Stimulated activated CD8-positive, alpha-beta memory T cell treated with anti-CD3 and anti-CD28 coated beads, Interleukin-12 subunit alpha, Interleukin-12 subunit beta, amount 100 ng/mL, for 4 hours (primary cell): ENCODE results near the gene NGRN.

ENCODE experiments used
- DNase-seq: peaks from one replicate; pipeline ENCODE4 v3.0.0-alpha.2; 2020; ENCODE audit warnings: low read depth

The NGRN gene, protein sequence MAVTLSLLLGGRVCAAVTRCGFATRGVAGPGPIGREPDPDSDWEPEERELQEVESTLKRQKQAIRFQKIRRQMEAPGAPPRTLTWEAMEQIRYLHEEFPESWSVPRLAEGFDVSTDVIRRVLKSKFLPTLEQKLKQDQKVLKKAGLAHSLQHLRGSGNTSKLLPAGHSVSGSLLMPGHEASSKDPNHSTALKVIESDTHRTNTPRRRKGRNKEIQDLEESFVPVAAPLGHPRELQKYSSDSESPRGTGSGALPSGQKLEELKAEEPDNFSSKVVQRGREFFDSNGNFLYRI

GRCh38 chr15:90265271-90266060 is at the start of gene NGRN:
NGRN (plus strand) TSS chr15:90265672; CDS start chr15:90265713, 41 bp downstream.
- peak; percentile 85 for DNase-seq

DNA sequence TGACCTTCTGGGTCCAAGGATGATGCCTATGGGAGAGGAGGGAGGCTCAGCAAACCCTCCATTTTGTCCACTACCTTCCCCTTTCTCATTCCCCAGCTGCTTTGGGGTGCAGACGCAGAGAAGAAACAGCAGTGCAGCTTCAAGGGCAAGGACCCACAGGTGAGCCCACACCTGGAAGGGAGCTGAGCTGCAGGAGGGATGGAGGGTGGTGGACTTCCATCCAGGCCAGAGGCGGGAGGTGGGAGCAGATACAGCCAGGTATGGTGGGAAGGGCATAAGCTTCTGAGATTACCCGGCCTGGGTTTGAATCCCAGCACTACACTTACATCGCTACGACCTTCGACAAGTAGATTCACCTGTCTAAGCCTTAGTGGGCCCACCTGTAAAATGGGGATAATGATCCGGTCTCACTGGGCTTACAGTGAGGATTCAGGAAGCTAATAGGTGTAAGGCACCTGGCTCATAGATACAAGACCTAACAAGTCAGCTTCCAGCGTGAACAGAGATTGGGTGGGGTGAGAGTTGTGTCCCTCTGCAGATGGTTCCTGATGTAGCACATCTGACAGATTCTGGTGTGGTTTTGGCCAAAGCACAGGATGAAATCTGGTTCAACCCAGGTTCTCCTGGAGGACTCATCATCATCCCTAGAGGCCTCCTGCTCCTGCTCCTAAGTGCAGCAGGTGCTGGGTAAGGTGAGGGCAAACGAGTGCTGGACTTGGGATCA is 47.6 kb upstream of the NGRN start:
- no peak for DNase-seq

GRCh38 chr15:90219421-90220141 is 45.9 kb upstream of the NGRN start:
- DNase-seq: no peak

DNA sequence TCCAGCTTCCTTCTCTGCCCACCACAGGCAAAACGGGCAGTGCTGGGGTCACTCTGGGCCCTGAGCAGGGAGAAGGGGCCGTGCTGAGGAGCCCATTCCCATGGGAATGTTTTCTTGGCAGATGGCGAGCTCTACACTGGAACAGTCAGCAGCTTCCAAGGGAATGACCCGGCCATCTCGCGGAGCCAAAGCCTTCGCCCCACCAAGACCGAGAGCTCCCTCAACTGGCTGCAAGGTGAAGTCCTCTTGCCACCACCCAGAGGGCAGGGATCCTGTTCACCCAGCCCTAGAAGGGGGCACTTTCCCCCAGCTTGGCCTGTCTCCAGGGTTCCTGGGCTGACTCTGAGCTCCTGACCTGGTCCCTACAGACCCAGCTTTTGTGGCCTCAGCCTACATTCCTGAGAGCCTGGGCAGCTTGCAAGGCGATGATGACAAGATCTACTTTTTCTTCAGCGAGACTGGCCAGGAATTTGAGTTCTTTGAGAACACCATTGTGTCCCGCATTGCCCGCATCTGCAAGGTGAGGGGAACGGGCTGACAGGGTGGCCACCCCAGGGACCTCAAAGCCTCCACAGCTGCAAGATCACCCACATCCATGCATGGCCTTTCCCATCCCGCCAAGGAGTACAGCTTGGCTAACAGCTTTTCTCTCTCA is 44.1 kb upstream of the NGRN start:
- DNase-seq: no peak

DNA sequence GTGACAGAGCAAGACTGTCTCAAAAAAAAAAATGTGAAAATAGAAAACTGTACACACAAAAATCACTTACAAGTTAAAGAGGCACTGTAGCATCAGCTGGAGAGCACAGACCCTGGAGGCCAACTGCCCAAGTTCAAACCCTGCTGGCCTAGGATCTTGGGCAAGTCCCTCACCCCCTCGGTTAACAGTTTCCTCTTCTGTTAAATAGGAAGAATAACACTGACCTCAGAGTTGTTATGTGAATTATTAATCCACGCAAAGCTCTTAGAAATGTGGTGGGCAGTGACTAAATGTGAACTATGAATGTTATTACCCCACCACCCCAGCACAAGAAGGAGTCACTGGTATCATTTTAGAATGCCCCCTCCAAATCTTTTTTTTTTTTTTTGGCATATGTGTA is 42.9 kb upstream of the NGRN start:
- no peak for DNase-seq

DNA sequence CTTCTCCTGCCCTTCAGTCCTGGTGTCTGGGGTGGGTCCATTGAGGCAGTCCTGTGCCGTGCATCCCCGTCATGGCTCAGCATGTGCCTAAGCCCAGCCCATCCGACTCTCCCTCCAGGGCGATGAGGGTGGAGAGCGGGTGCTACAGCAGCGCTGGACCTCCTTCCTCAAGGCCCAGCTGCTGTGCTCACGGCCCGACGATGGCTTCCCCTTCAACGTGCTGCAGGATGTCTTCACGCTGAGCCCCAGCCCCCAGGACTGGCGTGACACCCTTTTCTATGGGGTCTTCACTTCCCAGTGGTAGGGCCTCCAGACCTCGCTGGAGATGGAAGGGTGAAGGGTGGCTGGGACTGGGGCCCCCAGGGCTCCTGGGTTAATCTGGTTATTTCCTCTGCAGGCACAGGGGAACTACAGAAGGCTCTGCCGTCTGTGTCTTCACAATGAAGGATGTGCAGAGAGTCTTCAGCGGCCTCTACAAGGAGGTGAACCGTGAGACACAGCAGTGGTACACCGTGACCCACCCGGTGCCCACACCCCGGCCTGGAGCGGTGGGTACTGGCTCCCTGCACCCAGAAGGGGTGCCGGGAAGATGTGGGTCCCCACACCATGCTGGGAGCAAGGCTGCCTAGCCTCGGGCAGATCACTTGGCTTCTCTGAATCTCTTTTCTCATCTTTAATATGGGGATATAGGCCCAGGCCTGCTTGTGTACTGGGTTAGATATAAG is 41.9 kb upstream of the NGRN start:
- DNase-seq: no peak

DNA sequence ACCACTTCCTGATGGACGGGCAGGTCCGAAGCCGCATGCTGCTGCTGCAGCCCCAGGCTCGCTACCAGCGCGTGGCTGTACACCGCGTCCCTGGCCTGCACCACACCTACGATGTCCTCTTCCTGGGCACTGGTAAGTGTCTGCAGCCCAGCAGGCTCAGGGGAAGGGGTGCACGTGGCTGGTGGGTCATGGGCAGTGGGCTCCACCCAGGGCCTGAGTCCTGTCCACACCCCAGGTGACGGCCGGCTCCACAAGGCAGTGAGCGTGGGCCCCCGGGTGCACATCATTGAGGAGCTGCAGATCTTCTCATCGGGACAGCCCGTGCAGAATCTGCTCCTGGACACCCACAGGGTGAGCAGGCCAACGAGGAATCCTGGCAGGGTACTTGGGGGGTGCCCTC is 40.4 kb upstream of the NGRN start:
- DNase-seq: no peak

- DNase-seq: no peak
Observed at GRCh38 chr15:90225504-90226234, 39.8 kb upstream of the NGRN start.

GRCh38 chr15:90227336-90227735 is 38.1 kb upstream of the NGRN start:
- DNase-seq: no peak

DNA sequence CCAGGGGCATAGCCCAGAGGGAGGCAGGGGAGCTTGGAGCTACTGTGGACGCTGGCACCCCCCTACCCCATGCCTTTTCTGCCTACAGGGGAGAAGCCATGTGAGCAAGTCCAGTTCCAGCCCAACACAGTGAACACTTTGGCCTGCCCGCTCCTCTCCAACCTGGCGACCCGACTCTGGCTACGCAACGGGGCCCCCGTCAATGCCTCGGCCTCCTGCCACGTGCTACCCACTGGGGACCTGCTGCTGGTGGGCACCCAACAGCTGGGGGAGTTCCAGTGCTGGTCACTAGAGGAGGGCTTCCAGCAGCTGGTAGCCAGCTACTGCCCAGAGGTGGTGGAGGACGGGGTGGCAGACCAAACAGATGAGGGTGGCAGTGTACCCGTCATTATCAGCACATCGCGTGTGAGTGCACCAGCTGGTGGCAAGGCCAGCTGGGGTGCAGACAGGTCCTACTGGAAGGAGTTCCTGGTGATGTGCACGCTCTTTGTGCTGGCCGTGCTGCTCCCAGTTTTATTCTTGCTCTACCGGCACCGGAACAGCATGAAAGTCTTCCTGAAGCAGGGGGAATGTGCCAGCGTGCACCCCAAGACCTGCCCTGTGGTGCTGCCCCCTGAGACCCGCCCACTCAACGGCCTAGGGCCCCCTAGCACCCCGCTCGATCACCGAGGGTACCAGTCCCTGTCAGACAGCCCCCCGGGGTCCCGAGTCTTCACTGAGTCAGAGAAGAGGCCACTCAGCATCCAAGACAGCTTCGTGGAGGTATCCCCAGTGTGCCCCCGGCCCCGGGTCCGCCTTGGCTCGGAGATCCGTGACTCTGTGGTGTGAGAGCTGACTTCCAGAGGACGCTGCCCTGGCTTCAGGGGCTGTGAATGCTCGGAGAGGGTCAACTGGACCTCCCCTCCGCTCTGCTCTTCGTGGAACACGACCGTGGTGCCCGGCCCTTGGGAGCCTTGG is 37.4 kb upstream of the NGRN start:
- DNase-seq: no peak

- DNase-seq: no peak
Observed at GRCh38 chr15:90228960-90229359, 36.5 kb upstream of the NGRN start.

DNA sequence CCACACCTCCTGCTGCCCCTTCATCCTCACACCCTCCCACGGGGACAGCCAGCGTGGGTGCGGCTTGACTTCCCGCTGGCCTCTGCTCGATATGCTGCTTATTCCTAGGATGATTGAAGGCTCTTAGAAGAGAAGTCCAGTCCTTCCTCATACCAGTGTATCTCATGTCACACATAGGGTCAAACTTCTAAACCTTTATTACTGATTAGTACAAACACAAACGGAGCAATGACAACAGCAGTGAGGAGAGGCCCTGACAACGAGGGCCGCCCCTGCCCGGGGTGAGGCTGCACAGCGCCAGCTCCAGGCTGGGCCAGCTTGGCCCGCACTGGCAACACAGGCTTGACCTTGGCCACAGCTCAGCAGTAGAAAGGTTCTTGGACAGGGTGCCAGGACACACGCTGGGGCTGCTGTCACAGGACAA is 35.4 kb upstream of the NGRN start:
- no peak for DNase-seq

GRCh38 chr15:90230610-90231009 is 34.9 kb upstream of the NGRN start:
- DNase-seq: no peak

DNA sequence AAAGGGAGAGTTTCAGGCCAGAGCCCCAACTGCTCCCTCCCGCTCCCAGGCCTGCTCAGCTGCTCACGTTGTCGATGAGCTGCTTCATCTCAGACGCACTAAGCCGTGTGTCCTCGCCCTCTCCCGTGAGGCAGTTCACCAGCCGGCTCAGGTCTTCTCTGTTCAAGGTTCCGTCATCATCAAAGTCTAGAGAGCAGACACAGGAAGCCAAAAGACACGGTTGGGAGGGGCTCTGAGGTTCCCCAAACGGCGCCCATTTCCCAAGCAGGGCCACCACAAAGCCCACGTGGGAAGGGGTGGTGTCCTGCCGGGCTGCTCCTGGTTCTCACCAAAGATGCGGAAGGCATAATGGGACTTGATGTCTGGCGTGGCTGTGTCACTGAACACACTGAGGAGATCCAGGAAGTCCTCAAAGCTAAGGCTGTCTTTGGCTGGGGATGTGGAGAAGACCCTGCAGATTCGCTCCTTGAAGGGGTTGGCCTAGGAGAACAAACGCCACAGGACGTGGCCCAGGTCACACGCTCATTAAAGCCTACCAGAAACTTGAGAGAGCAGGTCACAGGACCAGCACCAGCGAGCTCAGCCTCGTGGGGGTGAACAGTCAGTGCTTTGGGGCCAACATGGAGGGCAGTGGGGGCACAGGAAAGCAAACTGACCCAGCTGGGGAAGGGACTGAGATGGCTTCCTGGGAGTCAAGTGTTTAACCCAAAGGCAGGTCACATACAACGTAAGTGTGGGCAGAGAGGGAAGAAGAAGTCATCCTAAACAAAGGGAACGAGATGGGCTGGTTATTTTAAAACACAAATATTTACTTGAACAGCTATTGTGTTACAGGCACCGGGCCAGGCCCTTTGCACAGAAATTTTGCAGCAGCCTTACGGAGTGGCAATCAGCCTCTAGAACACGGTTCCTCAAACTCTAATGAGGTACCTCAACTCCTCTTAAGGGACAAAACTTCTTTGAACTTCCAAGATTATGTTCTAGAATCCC is 34.1 kb upstream of the NGRN start:
- peak; percentile 56 for DNase-seq

DNA sequence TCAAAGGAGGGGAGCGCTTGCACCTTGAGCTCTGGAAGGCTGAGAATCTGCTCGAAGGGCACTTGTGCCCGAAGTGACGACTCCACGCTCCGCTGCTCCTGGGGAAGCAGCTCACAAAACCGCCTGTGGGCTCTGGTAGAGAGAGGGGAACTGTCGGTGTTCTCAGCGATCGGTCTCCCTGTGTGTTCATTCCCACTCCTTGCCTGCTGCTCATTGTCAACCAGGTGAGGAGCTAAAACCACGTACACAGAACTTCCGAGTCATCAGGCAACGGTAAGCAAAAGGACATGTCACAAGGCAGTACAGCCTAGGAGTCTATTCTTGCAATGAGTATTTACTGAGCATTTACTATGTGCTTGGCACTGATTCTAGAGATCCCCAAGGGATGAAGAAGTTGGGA is 33.3 kb upstream of the NGRN start:
- DNase-seq: no peak

DNA sequence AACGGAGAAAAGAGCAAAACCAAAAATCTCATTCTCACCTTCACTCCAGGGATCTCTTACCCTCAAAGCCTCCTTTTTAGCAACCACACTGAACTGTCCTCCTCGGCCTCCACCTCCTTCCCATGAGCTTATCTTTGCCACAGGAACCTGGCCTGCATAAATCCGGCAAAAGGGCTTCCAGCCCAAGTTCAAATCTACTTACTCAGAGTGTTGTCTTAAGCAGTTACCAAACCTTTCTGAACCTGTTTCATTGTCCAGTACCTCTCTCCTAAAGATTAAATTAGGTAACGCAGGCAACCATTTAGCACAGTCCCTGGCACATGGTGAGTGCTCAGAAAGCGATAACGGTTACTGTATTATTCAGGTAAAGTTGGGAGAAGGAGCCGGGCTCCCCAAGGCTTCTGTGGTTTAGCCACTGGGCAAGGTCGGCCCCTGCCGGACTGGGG is 32.5 kb upstream of the NGRN start:
- DNase-seq: no peak

GRCh38 chr15:90233387-90234095 is 31.9 kb upstream of the NGRN start, which contains the start of gene CIB1:
CIB1 (minus strand) TSS chr15:90233941; CDS start chr15:90233885, 56 bp downstream.
- DNase-seq: peak; percentile 36
